ENCODE measurements around the gene PHF14. TPM values are rescaled to one million over a fixed set of nuclear protein-coding genes. Genes with fewer than 3 reads are reported as not detected.

Gene PHF14
- total RNA-seq, 4 donors from 2014 or later, result 25.3 to 52.6 (median 29.1) TPM

DNA sequence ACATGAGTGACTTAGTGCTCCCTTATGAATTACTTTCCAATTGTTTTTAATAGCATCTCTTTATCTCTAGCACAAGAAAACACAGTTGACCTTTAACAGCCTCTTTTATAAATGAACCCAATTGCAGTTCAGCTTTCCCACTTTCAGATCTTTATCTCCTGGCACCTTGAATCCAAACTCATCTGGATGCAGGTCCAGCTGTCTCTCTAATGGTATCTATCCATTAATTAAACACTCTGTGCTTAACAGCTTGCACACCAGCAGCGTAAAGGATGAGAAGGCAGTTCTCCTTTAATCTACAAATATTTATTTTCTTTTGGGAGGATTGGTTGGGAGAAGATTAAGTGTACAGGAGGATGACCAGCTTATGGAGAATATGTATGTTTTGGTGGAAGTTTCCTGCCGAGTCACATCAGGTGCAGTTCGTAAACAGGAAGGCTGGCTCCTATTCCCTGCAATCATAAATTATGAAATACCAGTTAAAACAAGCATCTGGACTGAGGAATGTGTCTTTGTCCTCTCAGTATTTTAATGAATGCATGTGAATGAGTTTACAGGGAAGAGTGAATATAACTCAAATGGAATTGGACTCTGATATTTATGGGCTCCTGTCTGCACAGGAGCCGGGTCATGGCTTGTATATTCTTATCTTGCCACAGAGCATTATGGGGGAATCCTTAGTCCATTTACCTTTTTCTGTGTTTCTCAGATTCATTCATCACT, 232.7 kb downstream of the PHF14 start:
- no peak for TF ChIP-seq POLR2A (IDR thresholded peaks at IDR 0.05)
- TF ChIP-seq POLR2AphosphoS5 (IDR thresholded peaks at IDR 0.05), result no peak
- no peak for TF ChIP-seq EP300 (IDR thresholded peaks at IDR 0.05)
- no peak for TF ChIP-seq CTCF (IDR thresholded peaks at IDR 0.05)
- ATAC-seq, result no peak

GRCh38 chr7:11207565-11207964, 233.9 kb downstream of the PHF14 start:
- TF ChIP-seq POLR2AphosphoS5 (IDR thresholded peaks at IDR 0.05) (no peak), POLR2A (IDR thresholded peaks at IDR 0.05) (no peak), EP300 (IDR thresholded peaks at IDR 0.05) (no peak), CTCF (IDR thresholded peaks at IDR 0.05) (no peak)
- no peak for ATAC-seq

More for the DNA sequence above, 232.7 kb downstream of the PHF14 start:
- Histone ChIP-seq H3K4me3 (no peak overlapping the region), H3K27me3 (no peaks in the 10 kb centered on the region), H3K36me3 (no peaks in the 10 kb centered on the region), H3K27ac (no peak overlapping the region), H3K9me3 (no peaks in the 10 kb centered on the region), H3K4me1 (no peaks in the 10 kb centered on the region)
- WGBS, 2 donors (ENCODE audit: low coverage in 1 of 2), result 65 to 86% methylated on average over 3 to 4 of the region's 4 CpGs

DNA sequence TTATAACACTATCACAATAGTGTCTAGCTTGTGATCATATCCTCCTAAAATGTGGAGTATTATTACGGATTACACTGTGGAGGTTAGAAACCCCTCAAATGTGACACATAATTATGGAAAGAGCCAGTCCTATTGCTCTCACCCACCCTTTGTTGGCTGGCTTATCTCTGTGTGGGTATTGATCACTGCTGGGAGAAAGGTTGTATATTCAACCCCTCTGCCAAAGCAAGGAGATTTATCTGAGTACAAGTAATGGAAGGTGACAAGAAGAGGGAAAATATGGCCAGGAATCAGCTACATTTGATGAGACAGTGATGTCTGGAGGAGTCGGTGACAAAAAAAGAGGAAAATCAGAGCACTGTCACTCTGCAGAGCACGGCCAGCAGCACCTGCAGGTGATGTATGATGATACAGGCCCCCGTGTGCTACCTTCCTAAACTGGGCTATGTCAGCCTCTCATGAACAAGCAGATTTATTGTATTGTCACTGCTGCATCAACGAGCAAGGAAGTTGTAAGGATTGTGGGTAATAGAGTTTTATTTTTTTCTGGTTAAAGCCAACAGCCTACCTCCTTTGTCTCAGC, 235.3 kb downstream of the PHF14 start:
- TF ChIP-seq POLR2AphosphoS5 (IDR thresholded peaks at IDR 0.05), result no peak
- TF ChIP-seq CTCF (IDR thresholded peaks at IDR 0.05), result no peak
- TF ChIP-seq EP300 (IDR thresholded peaks at IDR 0.05), result no peak
- no peak for TF ChIP-seq POLR2A (IDR thresholded peaks at IDR 0.05)
- H3K36me3 ChIP-seq, result no peaks in the 10 kb centered on the region
- peaks cover 0 to 16% (median 0%) of the 10 kb centered on the region in 3 donors for H3K4me1 ChIP-seq
- H3K9me3 ChIP-seq, result no peaks in the 10 kb centered on the region
- no peaks in the 10 kb centered on the region for H3K27me3 ChIP-seq
- H3K4me3 ChIP-seq, result no peak overlapping the region
- 75 to 77% methylated on average over 4 to 5 of the region's 5 CpGs for WGBS, 2 donors (ENCODE audit: low coverage in 1 of 2)
- H3K27ac ChIP-seq, result no peak overlapping the region
- no peak for ATAC-seq

More at GRCh38 chr7:11207565-11207964, 233.9 kb downstream of the PHF14 start:
- WGBS, 2 donors (ENCODE audit: low coverage in 1 of 2), result 80 to 100% methylated on average over 2 of the region's 3 CpGs
- H3K27me3 ChIP-seq, result no peaks in the 10 kb centered on the region
- no peaks in the 10 kb centered on the region for H3K36me3 ChIP-seq
- no peak overlapping the region for H3K4me3 ChIP-seq
- peaks cover 0 to 4% (median 0%) of the 10 kb centered on the region in 3 donors for H3K4me1 ChIP-seq
- no peak overlapping the region for H3K27ac ChIP-seq
- H3K9me3 ChIP-seq, result no peaks in the 10 kb centered on the region

DNA sequence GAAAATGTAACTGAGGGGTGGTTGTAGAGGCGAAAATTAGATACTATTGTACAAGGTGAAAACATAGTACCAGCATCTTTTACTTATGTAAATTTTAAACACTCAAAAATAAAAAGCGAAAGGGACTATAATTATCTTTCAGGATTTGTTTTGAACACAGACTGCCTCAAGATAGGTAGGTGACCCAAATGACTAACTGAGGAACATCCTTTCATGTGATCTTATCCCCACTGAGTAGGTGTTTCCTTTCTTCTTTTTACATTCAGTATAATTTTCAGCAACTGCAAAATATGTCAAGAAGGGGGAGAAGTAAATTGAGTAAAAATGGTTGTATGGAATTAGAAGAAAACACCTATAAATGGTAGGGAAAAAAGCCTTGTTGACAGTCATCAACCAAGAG, 236.7 kb downstream of the PHF14 start:
- H3K9me3 ChIP-seq, result no peaks in the 10 kb centered on the region
- H3K36me3 ChIP-seq, result no peaks in the 10 kb centered on the region
- H3K4me1 ChIP-seq, result peaks cover 0 to 16% (median 0%) of the 10 kb centered on the region in 3 donors
- ATAC-seq, result no peak
- H3K27me3 ChIP-seq, result no peaks in the 10 kb centered on the region
- H3K27ac ChIP-seq, result no peak overlapping the region
- WGBS, 2 donors (ENCODE audit: low coverage in 1 of 2), result 82 to 94% methylated on average over 2 of the region's 2 CpGs
- no peak overlapping the region for H3K4me3 ChIP-seq
- TF ChIP-seq EP300 (IDR thresholded peaks at IDR 0.05) (no peak), POLR2AphosphoS5 (IDR thresholded peaks at IDR 0.05) (no peak), POLR2A (IDR thresholded peaks at IDR 0.05) (no peak), CTCF (IDR thresholded peaks at IDR 0.05) (no peak)
